ENCODE results near the gene ZSCAN12. TPM values are rescaled to one million over a fixed set of nuclear protein-coding genes. Genes with fewer than 3 reads are reported as not detected.

Gene ZSCAN12
- total RNA-seq, 2 experiments from 2014 or later = 8.4 to 10.5 TPM

DNA sequence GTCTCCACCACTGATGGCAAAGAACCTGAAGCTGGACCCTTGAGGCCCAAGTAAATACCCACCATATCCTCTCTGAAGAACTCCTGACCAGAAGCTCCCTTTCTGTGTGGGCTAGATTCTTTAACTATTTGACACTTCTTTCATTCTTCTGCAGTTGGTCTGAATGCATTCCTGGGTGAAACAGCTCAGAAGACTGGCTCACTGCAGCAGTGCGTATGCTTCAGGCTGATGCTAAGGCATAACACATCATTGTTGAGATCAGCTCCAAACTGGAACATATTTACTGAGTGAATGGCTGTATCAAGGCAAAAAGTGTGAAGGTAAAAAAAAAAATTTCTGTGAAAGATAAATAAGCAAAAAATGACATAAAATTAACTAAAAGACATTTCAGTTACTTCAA is 24.0 kb upstream of the ZSCAN12 start:
- Histone ChIP-seq H4K20me1 (ENCODE audit: insufficient read depth, low read length) (no peaks in the 10 kb centered on the region), H3K27ac (ENCODE audit: low read depth, low read length, poor library complexity, severe bottlenecking) (no peak overlapping the region), H3K36me3 (ENCODE audit: insufficient read depth, low read length) (no peaks in the 10 kb centered on the region), H3K9me2 (ENCODE audit: insufficient read depth, low read length) (no peaks in the 10 kb centered on the region), H3K4me2 (ENCODE audit: low read length) (no peak overlapping the region), H3K9me3 (ENCODE audit: low read length) (no peaks in the 10 kb centered on the region), H3K79me2 (ENCODE audit: insufficient read depth, low read depth, low read length) (no peaks in the 10 kb centered on the region), H3K4me1 (ENCODE audit: insufficient read depth, low read length, poor library complexity, severe bottlenecking) (no peaks in the 10 kb centered on the region), H3K4me3 (ENCODE audit: low read depth, low read length, poor library complexity, severe bottlenecking) (no peak overlapping the region), H2AFZ (ENCODE audit: low read length) (no peak overlapping the region)
- BruUV-seq (replicated peaks) = no TSS peak
- POLR2A ChIA-PET = no interaction called here
- CTCF ChIA-PET (ENCODE audit: unreplicated experiment) = no interaction called here
- DNase-seq (ENCODE audit: low spot score) = no peak
- TF ChIP-seq, protein P1, sequence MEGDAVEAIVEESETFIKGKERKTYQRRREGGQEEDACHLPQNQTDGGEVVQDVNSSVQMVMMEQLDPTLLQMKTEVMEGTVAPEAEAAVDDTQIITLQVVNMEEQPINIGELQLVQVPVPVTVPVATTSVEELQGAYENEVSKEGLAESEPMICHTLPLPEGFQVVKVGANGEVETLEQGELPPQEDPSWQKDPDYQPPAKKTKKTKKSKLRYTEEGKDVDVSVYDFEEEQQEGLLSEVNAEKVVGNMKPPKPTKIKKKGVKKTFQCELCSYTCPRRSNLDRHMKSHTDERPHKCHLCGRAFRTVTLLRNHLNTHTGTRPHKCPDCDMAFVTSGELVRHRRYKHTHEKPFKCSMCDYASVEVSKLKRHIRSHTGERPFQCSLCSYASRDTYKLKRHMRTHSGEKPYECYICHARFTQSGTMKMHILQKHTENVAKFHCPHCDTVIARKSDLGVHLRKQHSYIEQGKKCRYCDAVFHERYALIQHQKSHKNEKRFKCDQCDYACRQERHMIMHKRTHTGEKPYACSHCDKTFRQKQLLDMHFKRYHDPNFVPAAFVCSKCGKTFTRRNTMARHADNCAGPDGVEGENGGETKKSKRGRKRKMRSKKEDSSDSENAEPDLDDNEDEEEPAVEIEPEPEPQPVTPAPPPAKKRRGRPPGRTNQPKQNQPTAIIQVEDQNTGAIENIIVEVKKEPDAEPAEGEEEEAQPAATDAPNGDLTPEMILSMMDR (conservative IDR thresholded peaks at IDR 0.05; ENCODE audit: low read length) = no peak
- TF ChIP-seq EZH2phosphoT487 (IDR thresholded peaks at IDR 0.05; ENCODE audit: borderline replicate concordance, low read depth, low read length) = no peak
- intact Hi-C loops (cut with micrococcal nuclease; ENCODE audit: unreplicated experiment) = no loop called here

DNA sequence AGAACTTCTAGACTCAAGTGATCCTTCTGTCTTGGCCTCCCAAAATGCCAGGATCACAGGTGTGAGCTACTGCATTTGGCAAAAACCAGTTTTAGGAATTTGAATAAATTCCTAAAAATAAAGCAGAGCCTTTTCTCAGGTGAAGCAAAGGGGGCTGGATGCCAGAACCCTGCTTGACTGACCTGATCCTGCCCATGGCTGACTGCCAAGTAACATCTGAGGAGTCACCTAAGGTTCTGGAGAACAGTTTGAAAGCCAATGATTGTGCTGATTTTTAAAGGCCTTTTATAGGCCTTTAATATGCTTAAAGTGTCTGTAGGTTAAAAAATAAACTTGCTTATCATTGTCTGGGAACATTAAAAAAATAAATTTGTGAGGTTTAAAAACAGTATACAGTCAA is 14.1 kb upstream of the ZSCAN12 start:
- Histone ChIP-seq H3K36me3 (ENCODE audit: insufficient read depth, low read length) (no peaks in the 10 kb centered on the region), H3K9me3 (ENCODE audit: low read length) (no peaks in the 10 kb centered on the region), H3K4me3 (ENCODE audit: low read depth, low read length, poor library complexity, severe bottlenecking) (no peak overlapping the region), H3K4me1 (ENCODE audit: insufficient read depth, low read length, poor library complexity, severe bottlenecking) (no peaks in the 10 kb centered on the region), H3K4me2 (ENCODE audit: low read length) (no peak overlapping the region), H3K79me2 (ENCODE audit: insufficient read depth, low read depth, low read length) (no peaks in the 10 kb centered on the region), H2AFZ (ENCODE audit: low read length) (no peak overlapping the region), H4K20me1 (ENCODE audit: insufficient read depth, low read length) (no peaks in the 10 kb centered on the region), H3K27ac (ENCODE audit: low read depth, low read length, poor library complexity, severe bottlenecking) (no peak overlapping the region), H3K9me2 (ENCODE audit: insufficient read depth, low read length) (no peaks in the 10 kb centered on the region)
- ChIA-PET CTCF (ENCODE audit: unreplicated experiment) (no interaction called here), POLR2A (interaction anchor here (0.6 to 1.0 kb wide), 2 partner anchors 12 to 602 kb away, joined by 3 read pairs; no protein-coding TSS in a partner anchor)
- no peak for DNase-seq (ENCODE audit: low spot score)
- BruUV-seq (replicated peaks) = no TSS peak
- TF ChIP-seq, protein P1 (conservative IDR thresholded peaks at IDR 0.05; ENCODE audit: low read length) = no peak
- TF ChIP-seq EZH2phosphoT487 (IDR thresholded peaks at IDR 0.05; ENCODE audit: borderline replicate concordance, low read depth, low read length) = no peak
- intact Hi-C loops (cut with micrococcal nuclease; ENCODE audit: unreplicated experiment) = no loop called here

DNA sequence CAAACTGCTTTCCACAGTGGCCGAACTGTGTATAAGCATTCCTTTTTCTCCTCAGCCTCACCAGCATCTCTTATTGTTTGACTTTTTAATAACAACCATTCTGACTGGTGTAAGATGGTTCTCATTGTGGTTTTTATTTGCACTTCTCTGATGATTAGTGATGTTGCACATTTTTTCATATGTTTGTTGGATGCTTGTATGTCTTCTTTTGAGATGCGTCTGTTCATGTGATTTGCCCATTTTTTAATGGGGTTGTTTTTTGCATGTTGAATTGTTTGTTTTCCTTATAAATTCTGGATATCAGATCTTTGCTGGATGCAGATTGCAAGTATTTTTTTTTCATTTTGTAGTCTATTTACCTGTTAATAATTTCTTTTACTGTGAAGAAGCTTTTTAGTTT is 11.2 kb upstream of the ZSCAN12 start:
- ChIA-PET CTCF (ENCODE audit: unreplicated experiment) (no interaction called here), POLR2A (no interaction called here)
- no peak overlapping the region for H2AFZ ChIP-seq (ENCODE audit: low read length)

More for the DNA sequence above, 11.2 kb upstream of the ZSCAN12 start:
- no TSS peak for BruUV-seq (replicated peaks)
- Histone ChIP-seq H3K9me2 (ENCODE audit: insufficient read depth, low read length) (no peaks in the 10 kb centered on the region), H3K79me2 (ENCODE audit: insufficient read depth, low read depth, low read length) (no peaks in the 10 kb centered on the region), H3K4me3 (ENCODE audit: low read depth, low read length, poor library complexity, severe bottlenecking) (no peak overlapping the region), H3K4me2 (ENCODE audit: low read length) (no peak overlapping the region), H3K4me1 (ENCODE audit: insufficient read depth, low read length, poor library complexity, severe bottlenecking) (no peaks in the 10 kb centered on the region), H3K36me3 (ENCODE audit: insufficient read depth, low read length) (no peaks in the 10 kb centered on the region), H4K20me1 (ENCODE audit: insufficient read depth, low read length) (no peaks in the 10 kb centered on the region), H3K9me3 (ENCODE audit: low read length) (no peaks in the 10 kb centered on the region), H3K27ac (ENCODE audit: low read depth, low read length, poor library complexity, severe bottlenecking) (no peak overlapping the region)
- DNase-seq (ENCODE audit: low spot score) = no peak
- TF ChIP-seq, protein P1 (conservative IDR thresholded peaks at IDR 0.05; ENCODE audit: low read length) = no peak
- TF ChIP-seq EZH2phosphoT487 (IDR thresholded peaks at IDR 0.05; ENCODE audit: borderline replicate concordance, low read depth, low read length) = no peak
- intact Hi-C loops (cut with micrococcal nuclease; ENCODE audit: unreplicated experiment) = no loop called here
